Right atrium auricular region (tissue), 2 donors: Measurements from ENCODE around the gene NUDT3. TPM values are rescaled to one million over a fixed set of nuclear protein-coding genes. Genes with fewer than 3 reads are reported as not detected.
"Not testable (repeated sequence)": the region's sequence is repeated elsewhere in the genome, so short reads cannot be mapped to it uniquely, and the experiment has no call there.

ENCODE experiments used
- DNase-seq: peaks from one replicate; pipeline ENCODE4 v3.0.0-alpha.2; 2019; ENCODE audit warnings: low spot score
- H3K27ac ChIP-seq, 2 donors: fragments of 200-600 bp; sonication (generic); 1 replicate in 1 of 2; 2 replicates in 1 of 2; pipeline ENCODE4 v1.5.1; 2016 to 2019
- H3K27me3 ChIP-seq, 2 donors: fragments of 200-600 bp; sonication (generic); one replicate each; pipeline versions ENCODE4 v1.5.1 to v1.6.0; 2017 to 2019
- H3K36me3 ChIP-seq: fragments of 200-600 bp; sonication (generic); one replicate; pipeline ENCODE4 v1.5.1; 2016
- H3K4me1 ChIP-seq, 2 donors: fragments of 200-600 bp; sonication (generic); one replicate each; pipeline versions ENCODE4 v1.5.1 to v1.6.0; 2017 to 2019
- H3K4me3 ChIP-seq, 2 donors: fragments of 200-600 bp; sonication (generic); 1 replicate in 1 of 2; 2 replicates in 1 of 2; pipeline ENCODE4 v1.5.1; 2017 to 2019; ENCODE audit warnings: mild to moderate bottlenecking in 1 of 2, moderate library complexity in 1 of 2
- H3K9me3 ChIP-seq, 2 donors: fragments of 200-600 bp; sonication (generic); one replicate each; pipeline ENCODE4 v1.5.1; 2019
- total RNA-seq, 2 donors: library from RNA; depleted of rRNA; stranded (reverse); fragments of >200 nt; gene quantifications; one replicate each; pipeline ENCODE4 v1.1.0, GENCODE V29; 2016
- TF ChIP-seq, protein P1 (sequence below), 2 donors: fragments of 200-600 bp; sonication (generic); IDR thresholded peaks; one replicate each; pipeline ENCODE4 v1.5.1; 2019; ENCODE audit warnings: antibody characterized with exemption in 2 of 2

NUDT3 gene
- total RNA-seq, 2 donors from 2014 or later, result 47.2 to 53.5 TPM

DNA sequence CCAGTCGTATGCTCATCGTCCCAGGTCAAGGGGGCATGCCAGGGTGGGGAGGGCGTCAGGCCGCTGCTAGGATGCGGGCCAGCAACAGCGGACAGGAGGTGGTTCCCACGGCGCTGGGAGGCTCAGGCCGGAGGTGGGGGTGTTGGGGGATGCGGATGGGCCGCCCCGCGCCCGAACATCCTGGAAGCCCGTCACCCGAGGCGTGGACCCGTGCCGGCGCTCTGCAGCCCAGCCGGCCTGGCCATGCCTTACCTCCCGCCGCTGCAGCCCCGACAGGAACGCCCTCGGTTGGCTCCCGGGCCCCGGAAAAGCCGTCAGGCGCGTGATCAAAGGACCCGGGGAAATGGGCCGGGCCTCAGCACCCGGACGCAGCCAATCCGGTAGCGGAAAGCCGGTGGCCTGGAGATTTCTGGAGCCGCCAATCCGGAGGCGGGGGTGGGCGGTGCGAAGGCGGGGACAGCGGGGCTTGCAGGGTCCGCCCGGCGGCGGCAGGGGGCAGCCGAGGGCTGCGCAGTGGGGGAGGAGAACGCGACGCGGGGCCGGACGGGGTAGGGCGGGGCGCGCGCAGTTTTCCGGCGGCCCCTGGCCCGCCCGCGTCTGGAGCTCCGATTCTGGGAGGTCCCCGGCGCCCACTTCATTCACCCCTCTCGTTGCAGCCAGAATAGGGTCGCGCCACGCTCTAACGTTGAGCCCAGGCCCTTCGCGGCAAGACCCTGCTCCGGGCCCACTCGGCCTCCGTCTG is 143.6 kb downstream of the NUDT3 start, which contains the start of gene SMIM29:
Gene SMIM29 (minus strand): TSS at position 280 of the 742 bp plus-strand sequence. CDS start 1,215 bp downstream, outside the sequence.
- H3K4me1 ChIP-seq, result peaks cover 0 to 35% of the 10 kb centered on the region in 2 donors
- DNase-seq, result peak; percentile 98
- TF ChIP-seq, protein P1, sequence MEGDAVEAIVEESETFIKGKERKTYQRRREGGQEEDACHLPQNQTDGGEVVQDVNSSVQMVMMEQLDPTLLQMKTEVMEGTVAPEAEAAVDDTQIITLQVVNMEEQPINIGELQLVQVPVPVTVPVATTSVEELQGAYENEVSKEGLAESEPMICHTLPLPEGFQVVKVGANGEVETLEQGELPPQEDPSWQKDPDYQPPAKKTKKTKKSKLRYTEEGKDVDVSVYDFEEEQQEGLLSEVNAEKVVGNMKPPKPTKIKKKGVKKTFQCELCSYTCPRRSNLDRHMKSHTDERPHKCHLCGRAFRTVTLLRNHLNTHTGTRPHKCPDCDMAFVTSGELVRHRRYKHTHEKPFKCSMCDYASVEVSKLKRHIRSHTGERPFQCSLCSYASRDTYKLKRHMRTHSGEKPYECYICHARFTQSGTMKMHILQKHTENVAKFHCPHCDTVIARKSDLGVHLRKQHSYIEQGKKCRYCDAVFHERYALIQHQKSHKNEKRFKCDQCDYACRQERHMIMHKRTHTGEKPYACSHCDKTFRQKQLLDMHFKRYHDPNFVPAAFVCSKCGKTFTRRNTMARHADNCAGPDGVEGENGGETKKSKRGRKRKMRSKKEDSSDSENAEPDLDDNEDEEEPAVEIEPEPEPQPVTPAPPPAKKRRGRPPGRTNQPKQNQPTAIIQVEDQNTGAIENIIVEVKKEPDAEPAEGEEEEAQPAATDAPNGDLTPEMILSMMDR (IDR thresholded peaks at IDR 0.05), result peak; percentile 92 to 99

DNA sequence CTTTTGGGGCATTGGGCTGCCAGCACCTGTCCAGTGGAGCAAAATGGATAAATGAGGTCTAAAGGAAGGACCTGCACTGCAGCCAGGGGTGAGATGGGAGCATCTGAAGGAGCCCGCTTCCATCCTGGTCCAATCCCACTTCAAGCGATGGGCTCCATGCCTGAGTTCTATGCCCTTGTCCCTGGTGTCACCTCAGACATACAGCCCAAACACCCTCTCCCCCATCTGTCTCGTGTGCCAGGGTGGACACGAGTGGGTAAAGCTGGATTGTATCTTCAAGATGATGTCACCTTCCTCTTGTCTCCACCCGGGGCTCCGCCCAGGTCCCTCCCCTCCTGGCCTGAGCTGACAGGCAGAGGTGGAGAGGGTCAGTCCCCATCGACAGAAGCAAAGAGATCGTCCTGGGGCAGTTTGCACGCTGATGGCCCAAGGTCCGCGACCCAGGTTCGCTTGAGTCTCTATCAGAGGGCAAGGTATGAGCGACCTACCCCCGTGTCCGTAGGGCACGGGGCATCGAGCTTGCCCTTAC is 144.2 kb downstream of the NUDT3 start:
- TF ChIP-seq, protein P1 (IDR thresholded peaks at IDR 0.05), result no peak
- no peaks in the 10 kb centered on the region for H3K36me3 ChIP-seq
- peak overlapping the region; percentile 65 to 88 for H3K4me3 ChIP-seq
- DNase-seq, result peak; percentile 79
- peak overlapping the region; percentile 95 for H3K27ac ChIP-seq
- H3K4me1 ChIP-seq, result peaks cover 0 to 41% of the 10 kb centered on the region in 2 donors
- H3K9me3 ChIP-seq, result no peaks in the 10 kb centered on the region
- no peaks in the 10 kb centered on the region for H3K27me3 ChIP-seq

More for the DNA sequence above, 143.6 kb downstream of the NUDT3 start, which contains the start of gene SMIM29:
- H3K27ac ChIP-seq, result peak within 1 kb of the TSS; percentile 95
- no peaks in the 10 kb centered on the region for H3K36me3 ChIP-seq
- H3K4me3 ChIP-seq, result peak within 1 kb of the TSS; percentile 65 to 88
- no peaks in the 10 kb centered on the region for H3K27me3 ChIP-seq
- H3K9me3 ChIP-seq, result no peaks in the 10 kb centered on the region

DNA sequence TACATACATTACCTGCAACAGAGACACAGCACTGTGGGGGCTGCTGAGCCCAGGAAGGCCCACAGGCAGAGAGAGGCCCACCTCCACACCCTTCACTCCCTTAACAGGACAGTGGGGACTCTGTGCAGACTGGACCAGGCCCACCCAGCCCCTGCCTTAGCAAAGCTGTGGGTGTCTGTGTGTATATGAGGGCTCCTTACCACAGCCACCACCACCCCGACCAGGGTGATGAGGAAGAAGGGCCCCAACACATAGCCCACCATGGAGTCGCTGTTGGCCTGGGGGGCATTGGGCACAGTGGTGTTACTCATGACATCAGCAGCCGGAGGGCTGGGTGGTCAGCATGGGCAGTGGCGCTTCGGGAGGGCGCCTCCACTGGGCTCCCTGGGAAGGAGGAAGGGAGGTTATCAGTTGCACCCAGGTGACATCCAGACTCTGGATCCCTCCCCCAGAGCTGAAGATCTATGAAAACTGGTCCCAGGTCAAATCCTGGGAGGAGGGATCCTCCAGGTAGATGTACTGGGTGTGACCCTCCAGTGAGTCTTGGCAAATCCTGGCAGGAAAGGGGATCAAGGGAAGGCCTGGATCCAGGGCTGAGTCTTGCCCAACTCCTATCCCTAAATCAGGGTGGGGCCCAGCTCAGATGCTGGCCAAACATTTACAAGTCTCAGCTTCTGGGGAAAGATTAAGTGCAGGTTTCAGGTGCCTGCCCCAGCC is 144.8 kb downstream of the NUDT3 start:
- H3K4me1 ChIP-seq, result peaks cover 0 to 43% of the 10 kb centered on the region in 2 donors
- no peaks in the 10 kb centered on the region for H3K27me3 ChIP-seq
- no peaks in the 10 kb centered on the region for H3K36me3 ChIP-seq
- no peak for DNase-seq
- peak overlapping the region in 1 of 2 donors; percentile 88 for H3K4me3 ChIP-seq
- TF ChIP-seq, protein P1 (IDR thresholded peaks at IDR 0.05), result no peak
- H3K9me3 ChIP-seq, result no peaks in the 10 kb centered on the region
- peak overlapping the region; percentile 95 for H3K27ac ChIP-seq

DNA sequence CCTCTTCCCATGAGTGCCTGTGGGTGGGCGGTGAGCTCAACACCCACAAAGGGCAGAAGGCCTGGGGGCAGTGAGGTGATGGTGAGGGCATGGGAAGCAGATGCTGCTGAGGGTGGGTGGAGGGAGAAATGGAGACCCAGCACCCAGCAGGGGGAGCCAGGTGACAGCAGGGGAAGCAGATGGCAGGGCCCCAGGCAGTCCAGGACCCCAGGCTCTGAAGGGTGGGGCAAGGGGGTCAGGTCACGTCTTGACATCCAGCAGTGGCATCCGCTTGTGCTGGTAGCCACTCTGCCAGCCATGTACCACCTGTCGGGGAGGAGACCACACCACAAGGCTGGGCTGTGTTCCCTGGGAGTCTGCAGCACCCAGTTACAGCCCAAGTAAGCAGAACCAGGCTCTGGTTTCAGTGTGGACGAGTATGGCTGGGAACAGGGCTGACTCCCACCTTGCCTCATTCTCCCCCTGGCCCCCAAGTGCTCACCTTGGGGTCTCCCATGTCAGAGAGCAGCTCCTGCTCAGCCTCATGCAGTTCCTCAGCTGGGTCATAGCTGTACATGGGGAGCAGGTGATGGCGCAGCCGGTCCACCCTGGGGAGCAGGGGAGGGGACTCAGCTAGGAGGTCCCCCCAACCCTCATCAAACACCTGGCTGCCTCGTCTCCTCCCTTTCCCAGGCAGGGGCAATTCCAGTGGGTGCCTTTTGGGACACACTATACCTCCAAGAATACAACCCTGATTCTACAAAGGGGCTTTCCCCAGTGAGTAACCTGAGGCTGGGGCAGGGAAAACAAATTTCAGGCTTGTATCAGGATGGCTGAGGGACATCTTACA is 145.7 kb downstream of the NUDT3 start:
- no peak for DNase-seq
- TF ChIP-seq, protein P1 (IDR thresholded peaks at IDR 0.05), result peak in 1 of 2 donors; percentile 61

DNA sequence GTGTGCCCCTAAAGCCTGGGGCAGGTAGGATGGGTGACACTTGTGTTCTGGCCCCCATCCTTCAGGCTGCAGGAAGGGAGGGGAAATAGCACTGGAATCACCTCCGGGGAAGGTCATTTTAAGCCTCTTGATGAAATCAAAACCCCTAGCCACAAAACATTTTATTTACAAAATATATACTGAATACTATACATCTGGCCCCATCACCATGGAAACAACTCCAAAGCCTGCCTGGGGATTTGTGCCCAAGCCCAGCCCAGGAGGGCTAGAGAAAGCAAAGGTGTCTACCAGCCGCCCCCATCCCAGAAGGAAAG is 146.3 kb downstream of the NUDT3 start:
- Histone ChIP-seq H3K27me3 (no peaks in the 10 kb centered on the region), H3K27ac (no peak overlapping the region), H3K4me1 (peaks cover 0 to 43% of the 10 kb centered on the region in 2 donors), H3K9me3 (no peaks in the 10 kb centered on the region), H3K36me3 (no peaks in the 10 kb centered on the region), H3K4me3 (no peak overlapping the region)
- TF ChIP-seq, protein P1 (IDR thresholded peaks at IDR 0.05), result no peak
- no peak for DNase-seq

More for the DNA sequence above, 145.7 kb downstream of the NUDT3 start:
- Histone ChIP-seq H3K27me3 (no peaks in the 10 kb centered on the region), H3K27ac (peak overlapping the region in 1 of 2 donors; percentile 95), H3K9me3 (no peaks in the 10 kb centered on the region), H3K36me3 (no peaks in the 10 kb centered on the region), H3K4me1 (peaks cover 0 to 43% of the 10 kb centered on the region in 2 donors), H3K4me3 (no peak overlapping the region)

DNA sequence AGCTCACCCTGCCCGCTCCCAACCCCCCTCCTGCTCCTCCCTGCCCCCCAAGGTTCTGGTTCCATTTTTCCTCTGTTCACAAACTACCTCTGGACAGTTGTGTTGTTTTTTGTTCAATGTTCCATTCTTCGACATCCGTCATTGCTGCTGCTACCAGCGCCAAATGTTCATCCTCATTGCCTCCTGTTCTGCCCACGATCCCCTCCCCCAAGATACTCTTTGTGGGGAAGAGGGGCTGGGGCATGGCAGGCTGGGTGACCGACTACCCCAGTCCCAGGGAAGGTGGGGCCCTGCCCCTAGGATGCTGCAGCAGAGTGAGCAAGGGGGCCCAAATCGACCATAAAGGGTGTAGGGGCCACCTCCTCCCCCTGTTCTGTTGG is 146.7 kb downstream of the NUDT3 start:
- not testable (repeated sequence) for H3K4me3 ChIP-seq, H3K27ac ChIP-seq, DNase-seq, H3K36me3 ChIP-seq, H3K9me3 ChIP-seq, H3K27me3 ChIP-seq
- H3K4me1 ChIP-seq, result peaks cover 0 to 43% of the 10 kb centered on the region in 2 donors

DNA sequence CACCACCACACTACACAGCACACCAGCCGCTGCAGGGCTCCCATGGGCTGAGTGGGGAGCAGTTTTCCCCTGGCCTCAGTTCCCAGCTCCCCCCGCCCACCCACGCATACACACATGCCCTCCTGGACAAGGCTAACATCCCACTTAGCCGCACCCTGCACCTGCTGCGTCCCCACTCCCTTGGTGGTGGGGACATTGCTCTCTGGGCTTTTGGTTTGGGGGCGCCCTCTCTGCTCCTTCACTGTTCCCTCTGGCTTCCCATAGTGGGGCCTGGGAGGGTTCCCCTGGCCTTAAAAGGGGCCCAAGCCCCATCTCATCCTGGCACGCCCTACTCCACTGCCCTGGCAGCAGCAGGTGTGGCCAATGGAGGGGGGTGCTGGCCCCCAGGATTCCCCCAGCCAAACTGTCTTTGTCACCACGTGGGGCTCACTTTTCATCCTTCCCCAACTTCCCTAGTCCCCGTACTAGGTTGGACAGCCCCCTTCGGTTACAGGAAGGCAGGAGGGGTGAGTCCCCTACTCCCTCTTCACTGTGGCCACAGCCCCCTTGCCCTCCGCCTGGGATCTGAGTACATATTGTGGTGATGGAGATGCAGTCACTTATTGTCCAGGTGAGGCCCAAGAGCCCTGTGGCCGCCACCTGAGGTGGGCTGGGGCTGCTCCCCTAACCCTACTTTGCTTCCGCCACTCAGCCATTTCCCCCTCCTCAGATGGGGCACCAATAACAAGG is 147.3 kb downstream of the NUDT3 start:
- not testable (repeated sequence) for DNase-seq, H3K9me3 ChIP-seq, H3K36me3 ChIP-seq, H3K27me3 ChIP-seq, H3K4me3 ChIP-seq
- H3K4me1 ChIP-seq, result peaks cover 0 to 42% of the 10 kb centered on the region in 2 donors
- peak overlapping the region in 1 of 2 donors; percentile 77 for H3K27ac ChIP-seq
